Heart left ventricle (tissue), 13 donors: ENCODE data around the gene MAP4K2.

Source experiments
- CTCF ChIP-seq, 12 donors: fragments of 200-600 bp; sonication (generic) in 4 of 12; IDR thresholded peaks; one replicate each; pipeline versions ENCODE4 v1.5.0 to v1.8.0; 2018 to 2022; ENCODE audit warnings: antibody characterized with exemption in 12 of 12, mild to moderate bottlenecking in 5 of 12
- POLR2A ChIP-seq, 2 donors: fragments of 450-650 bp; IDR thresholded peaks; one replicate each; pipeline ENCODE4 v1.6.1; 2017; ENCODE audit warnings: antibody characterized with exemption in 2 of 2, mild to moderate bottlenecking in 2 of 2, moderate library complexity in 2 of 2
- donor health status: ischemic (EF 13 %, LVEDD 7.1; RV severe dilation, severe dysfunction).
- donor health status: DM: no; HTN: yes; CAD: no.
- donor health status: DM: no; HTN: no; CAD: no.
- donor health status: ischemic (EF 25% LVEDD 6.9; RV normal size, moderate dysfunction).
- donor health status: ischemic (EF 25% LVEDD 5.7; RV mildly dilated, moderate dysfunction).
- donor health status: ischemic (EF 35%, LVEDD 5.7; RV mildly dilated, moderate dysfunction).
- donor health status: nonischemic (EF 11% LVEDD 7.7; RV severe dilation, severe dysfunction).
- donor health status: DM: yes; HTN: yes; CAD: no.
- donor health status: PGD.
- donor health status: ischemic (EF 29% LVEDD 5.4; RV normal size, mild dysfunction).
- donor health status: nonischemic (EF 23%, LVEDD 6.1; RV moderate dilation, normal function).

- TF ChIP-seq CTCF (IDR thresholded peaks at IDR 0.05) (no peak), POLR2A (IDR thresholded peaks at IDR 0.05) (no peak)
Observed at GRCh38 chr11:64760759-64761420, 42.1 kb downstream of the MAP4K2 start.
